Measurements from ENCODE around the gene FIGLA.

- TF ChIP-seq GATA2 (IDR thresholded peaks at IDR 0.05; ENCODE audit: low read depth, low read length) (no peak), GATA3 (IDR thresholded peaks at IDR 0.05; ENCODE audit: low read depth, low read length) (no peak)
Measured at GRCh38 chr2:70743677-70744076, 46.8 kb downstream of the FIGLA start.
